Measurements from ENCODE around the gene SNX30.

- TF ChIP-seq, protein P1, sequence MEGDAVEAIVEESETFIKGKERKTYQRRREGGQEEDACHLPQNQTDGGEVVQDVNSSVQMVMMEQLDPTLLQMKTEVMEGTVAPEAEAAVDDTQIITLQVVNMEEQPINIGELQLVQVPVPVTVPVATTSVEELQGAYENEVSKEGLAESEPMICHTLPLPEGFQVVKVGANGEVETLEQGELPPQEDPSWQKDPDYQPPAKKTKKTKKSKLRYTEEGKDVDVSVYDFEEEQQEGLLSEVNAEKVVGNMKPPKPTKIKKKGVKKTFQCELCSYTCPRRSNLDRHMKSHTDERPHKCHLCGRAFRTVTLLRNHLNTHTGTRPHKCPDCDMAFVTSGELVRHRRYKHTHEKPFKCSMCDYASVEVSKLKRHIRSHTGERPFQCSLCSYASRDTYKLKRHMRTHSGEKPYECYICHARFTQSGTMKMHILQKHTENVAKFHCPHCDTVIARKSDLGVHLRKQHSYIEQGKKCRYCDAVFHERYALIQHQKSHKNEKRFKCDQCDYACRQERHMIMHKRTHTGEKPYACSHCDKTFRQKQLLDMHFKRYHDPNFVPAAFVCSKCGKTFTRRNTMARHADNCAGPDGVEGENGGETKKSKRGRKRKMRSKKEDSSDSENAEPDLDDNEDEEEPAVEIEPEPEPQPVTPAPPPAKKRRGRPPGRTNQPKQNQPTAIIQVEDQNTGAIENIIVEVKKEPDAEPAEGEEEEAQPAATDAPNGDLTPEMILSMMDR (IDR thresholded peaks at IDR 0.05) = no peak
- TF ChIP-seq POLR2A (IDR thresholded peaks at IDR 0.05) = no peak
- no peak for TF ChIP-seq EP300 (IDR thresholded peaks at IDR 0.05)
Observed at GRCh38 chr9:112887381-112887780, 136.8 kb downstream of the SNX30 start.

Data from gastroesophageal sphincter (tissue), 3 donors.